Brain microvascular endothelial cell (primary cell): ENCODE results near the gene FBXW11.

Source experiments
- DNase-seq: peaks from one replicate; pipeline ENCODE4 v3.0.0-alpha.2; 2020
- H3K27ac ChIP-seq: fragments of 250-450 bp; sonication (Bioruptor Pico); 2 replicates; pipeline ENCODE4 v1.5.1; 2020; ENCODE audit warnings: mild to moderate bottlenecking, moderate library complexity
- H3K27me3 ChIP-seq: fragments of 250-450 bp; sonication (Bioruptor Pico); replicated peaks from 2 replicates; pipeline ENCODE4 v1.5.1; 2020; ENCODE audit warnings: mild to moderate bottlenecking
- H3K36me3 ChIP-seq: fragments of 250-450 bp; sonication (Bioruptor Pico); replicated peaks from 2 replicates; pipeline ENCODE4 v1.5.1; 2020; ENCODE audit warnings: mild to moderate bottlenecking
- H3K4me3 ChIP-seq: 2 replicates; pipeline ENCODE4 v1.5.1; 2011; ENCODE audit warnings: low read depth, mild to moderate bottlenecking, control low read depth, low read length, moderate library complexity
- CTCF ChIP-seq: IDR thresholded peaks from 2 replicates; pipeline ENCODE4 v1.5.1; 2011; ENCODE audit warnings: low read depth, mild to moderate bottlenecking, moderate library complexity, low read length, control low read depth, inconsistent platforms; ENCODE audit errors: missing control alignments
- in situ Hi-C: cut with HindIII; loops from 2 replicates; pipeline ENCODE4 v1.10.0; 2017; ENCODE audit warnings: low sequenced_read_pairs, low pct_ligation_motif_present

FBXW11 gene

GRCh38 chr5:171938358-171938757, 68.1 kb downstream of the FBXW11 start:
- in situ Hi-C loops, result no loop called here
- TF ChIP-seq CTCF, result no peak
- no peak overlapping the region for H3K27ac ChIP-seq
- DNase-seq, result no peak
- H3K27me3 ChIP-seq, result no peaks in the 10 kb centered on the region
- no peak overlapping the region for H3K4me3 ChIP-seq
- H3K36me3 ChIP-seq, result no peaks in the 10 kb centered on the region

- in situ Hi-C loops, result no loop called here
- Histone ChIP-seq H3K36me3 (no peaks in the 10 kb centered on the region), H3K4me3 (no peak overlapping the region), H3K27me3 (no peaks in the 10 kb centered on the region), H3K27ac (no peak overlapping the region)
- DNase-seq, result no peak
- TF ChIP-seq CTCF, result no peak
Observed at GRCh38 chr5:171937351-171937750, 69.1 kb downstream of the FBXW11 start.

GRCh38 chr5:171934586-171934985, 71.9 kb downstream of the FBXW11 start:
- no peak for DNase-seq
- no peak overlapping the region for H3K4me3 ChIP-seq
- no peak overlapping the region for H3K27ac ChIP-seq
- H3K27me3 ChIP-seq, result no peaks in the 10 kb centered on the region
- TF ChIP-seq CTCF, result no peak
- H3K36me3 ChIP-seq, result no peaks in the 10 kb centered on the region
- in situ Hi-C loops, result no loop called here

- DNase-seq, result no peak
- no peak for TF ChIP-seq CTCF
- no peak overlapping the region for H3K4me3 ChIP-seq
- no peaks in the 10 kb centered on the region for H3K36me3 ChIP-seq
- in situ Hi-C loops, result no loop called here
- H3K27ac ChIP-seq, result no peak overlapping the region
- H3K27me3 ChIP-seq, result no peaks in the 10 kb centered on the region
Observed at GRCh38 chr5:171931163-171931562, 75.3 kb downstream of the FBXW11 start.

GRCh38 chr5:171927345-171927941, 79.0 kb downstream of the FBXW11 start:
- DNase-seq, result no peak
- peak; percentile 55 for TF ChIP-seq CTCF
- Histone ChIP-seq H3K27ac (no peak overlapping the region), H3K36me3 (no peaks in the 10 kb centered on the region), H3K4me3 (no peak overlapping the region), H3K27me3 (no peaks in the 10 kb centered on the region)
- in situ Hi-C loops, result no loop called here

GRCh38 chr5:171926311-171926710, 80.1 kb downstream of the FBXW11 start:
- DNase-seq, result no peak
- Histone ChIP-seq H3K27me3 (no peaks in the 10 kb centered on the region), H3K4me3 (no peak overlapping the region), H3K27ac (no peak overlapping the region), H3K36me3 (no peaks in the 10 kb centered on the region)
- in situ Hi-C loops, result no loop called here
- TF ChIP-seq CTCF, result no peak
